HG03558 (cell line): ENCODE results near the gene COL25A1.
"Not testable (repeated sequence)": the region's sequence is repeated elsewhere in the genome, so short reads cannot be mapped to it uniquely, and the experiment has no call there.

ENCODE experiments used
- ATAC-seq: cut with Tn5 transposase; IDR thresholded peaks from one replicate; pipeline ENCODE4 v1.9.1; 2021; ENCODE audit warnings: moderate number of reproducible peaks; ENCODE audit not compliant: unreplicated experiment; ENCODE audit errors: extremely low read depth

Gene COL25A1

GRCh38 chr4:109026588-109026987 is 275.9 kb downstream of the COL25A1 start:
- no peak for ATAC-seq

GRCh38 chr4:109025471-109026076 is 276.9 kb downstream of the COL25A1 start:
- ATAC-seq: no peak

DNA sequence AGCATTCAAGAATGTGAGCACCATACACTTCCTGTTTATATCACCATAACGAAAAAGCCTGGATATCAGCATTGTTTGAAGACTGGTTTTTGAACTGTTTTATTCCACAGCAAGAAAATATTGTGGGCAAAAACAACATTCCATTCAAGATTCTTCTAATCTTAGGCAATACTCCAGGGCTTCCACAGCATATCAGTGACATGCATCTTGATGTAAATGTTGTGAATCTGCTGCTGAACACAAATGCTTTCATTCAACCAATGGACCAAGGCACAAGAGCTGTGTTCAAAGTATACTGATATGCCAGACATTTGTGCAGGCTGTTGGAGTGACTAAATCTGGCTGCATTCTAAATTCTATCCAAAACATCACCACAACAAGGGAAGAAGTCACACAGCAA is 279.5 kb downstream of the COL25A1 start:
- ATAC-seq: no peak

GRCh38 chr4:109021630-109022029 is 280.8 kb downstream of the COL25A1 start:
- not testable (repeated sequence) for ATAC-seq

DNA sequence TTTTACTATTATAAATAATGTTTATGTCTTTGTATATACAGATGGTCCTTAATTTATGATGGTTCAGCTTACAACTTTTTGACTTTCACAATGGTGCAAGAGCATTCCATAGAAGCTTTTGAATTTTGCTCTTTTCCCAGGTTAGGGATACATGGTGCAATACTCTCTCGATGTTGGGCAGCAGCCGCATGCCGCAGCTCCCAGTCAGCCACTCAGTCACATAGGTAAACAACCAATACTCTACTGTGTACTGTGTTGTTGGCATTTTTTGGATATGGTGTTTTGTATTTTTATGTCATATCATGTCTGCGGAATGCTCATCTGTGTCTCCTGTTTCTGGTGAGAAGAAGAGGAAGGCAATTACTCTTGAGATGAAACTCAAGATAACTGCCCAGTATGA is 281.6 kb downstream of the COL25A1 start:
- ATAC-seq: no peak

DNA sequence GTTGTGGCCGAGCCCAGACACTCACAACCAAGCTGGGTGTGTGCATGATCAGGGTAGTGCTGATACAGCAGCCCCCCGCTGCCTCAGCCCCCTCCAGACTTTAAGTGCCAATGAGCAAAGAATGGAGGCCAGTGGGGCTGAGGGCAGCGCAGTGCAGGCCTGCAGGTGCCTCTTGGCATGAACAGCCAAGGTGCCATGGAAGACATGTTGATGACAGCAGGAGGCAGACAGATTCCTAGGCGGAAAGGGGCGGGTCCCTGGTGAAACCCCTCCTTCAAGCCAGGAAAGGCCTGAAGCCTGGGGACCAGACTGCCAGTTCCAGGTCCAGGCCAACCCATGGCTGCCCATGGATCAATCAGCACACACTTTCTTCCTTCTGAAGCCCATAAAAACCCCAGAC is 286.3 kb downstream of the COL25A1 start:
- no peak for ATAC-seq

- no peak for ATAC-seq
These were observed 287.0 kb downstream of the COL25A1 start for GRCh38 chr4:109015413-109015810.

DNA sequence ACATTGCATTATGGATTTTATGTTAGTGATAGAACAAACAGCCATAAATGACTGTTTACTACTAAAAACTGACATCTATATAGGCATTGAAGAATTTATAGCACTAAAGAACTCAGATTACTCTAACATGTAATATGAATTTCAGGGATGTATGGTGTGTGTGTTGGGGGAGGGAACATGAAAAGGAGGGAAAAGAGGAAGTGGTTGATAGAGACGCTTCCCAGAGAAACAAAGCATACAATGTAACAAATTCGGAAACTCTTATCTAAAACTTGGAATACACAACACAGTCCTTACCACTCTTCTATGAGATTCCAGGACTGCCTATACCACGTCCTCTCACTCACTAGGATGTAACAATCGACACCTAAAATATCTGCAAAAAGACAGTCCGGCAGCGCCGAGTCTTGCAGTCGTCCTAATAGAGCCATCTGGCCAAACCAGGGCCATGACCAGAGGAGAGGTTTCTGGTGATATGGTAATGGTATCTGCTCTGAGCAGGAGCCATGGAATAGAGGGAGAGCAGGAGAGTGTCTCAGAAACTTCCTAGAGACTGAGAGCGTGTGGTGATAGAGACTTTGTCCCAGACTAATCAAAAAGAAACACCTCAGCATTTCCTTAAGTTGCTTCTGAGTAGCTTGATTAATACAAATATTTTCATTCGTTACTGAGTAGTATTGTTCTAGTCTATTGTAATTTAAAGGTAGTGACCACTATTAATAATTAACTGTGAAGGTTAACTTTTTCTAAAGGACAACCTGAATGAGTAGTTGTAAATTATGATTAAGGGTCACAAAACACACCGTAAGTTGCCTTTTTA is 287.7 kb downstream of the COL25A1 start:
- ATAC-seq: no peak

- ATAC-seq: no peak
These were observed 290.1 kb downstream of the COL25A1 start for GRCh38 chr4:109012286-109012880.

DNA sequence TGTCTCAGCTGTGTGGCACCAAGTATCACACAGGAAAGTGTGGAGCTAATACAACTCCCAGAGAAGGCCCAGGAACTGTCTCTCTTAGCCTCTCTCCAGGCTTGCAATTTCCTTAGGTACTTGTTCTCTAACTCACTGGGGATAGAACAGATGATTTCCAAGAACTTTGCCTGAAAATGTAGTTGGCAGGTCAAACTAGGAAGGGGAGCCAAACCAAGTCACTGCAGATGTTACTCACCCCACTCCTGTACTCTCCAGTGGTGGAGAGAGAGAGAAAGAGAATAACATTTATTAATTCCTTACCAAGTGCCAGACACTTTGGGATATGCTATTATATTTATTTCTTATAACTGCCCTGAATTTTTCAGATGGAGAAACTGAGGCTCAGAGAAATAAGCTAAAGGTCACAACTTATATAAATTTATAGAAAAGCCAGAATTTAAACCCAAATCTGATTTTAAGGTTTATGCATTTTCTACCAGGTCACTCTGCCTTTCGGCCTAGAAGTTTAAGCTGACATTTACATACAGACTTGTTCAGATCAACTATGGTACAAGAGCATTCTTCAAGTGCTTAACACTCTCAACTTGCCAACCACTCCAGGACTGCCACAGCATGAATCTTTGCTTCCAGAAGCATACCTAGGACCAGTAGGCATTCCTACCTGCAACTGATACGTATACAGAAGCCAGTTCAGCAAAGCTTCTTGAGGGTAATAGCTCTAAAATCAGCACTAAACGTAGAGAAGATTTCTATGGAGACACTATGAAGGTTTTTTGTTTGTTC is 291.0 kb downstream of the COL25A1 start:
- ATAC-seq: no peak

DNA sequence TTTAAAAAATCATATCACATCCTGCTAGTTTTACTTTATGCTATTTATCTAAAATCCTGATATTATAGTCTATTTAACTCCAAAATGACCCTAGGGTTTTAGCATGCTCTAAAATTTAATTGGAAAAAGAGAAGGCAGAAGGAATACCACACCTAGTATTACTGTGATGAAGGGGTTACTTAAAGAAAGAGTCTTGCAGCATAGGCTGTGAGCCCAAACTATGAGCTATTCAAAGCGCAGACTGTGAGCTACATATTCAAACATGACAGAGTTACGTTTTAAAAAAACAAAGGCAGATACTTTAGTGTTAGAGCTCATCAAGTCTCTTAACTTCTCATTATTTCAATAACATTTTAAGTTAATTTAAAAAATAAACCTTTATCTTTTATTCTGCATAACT is 291.9 kb downstream of the COL25A1 start:
- no peak for ATAC-seq

GRCh38 chr4:109009909-109010308 is 292.5 kb downstream of the COL25A1 start:
- no peak for ATAC-seq

GRCh38 chr4:109007976-109008375 is 294.5 kb downstream of the COL25A1 start:
- no peak for ATAC-seq

- ATAC-seq: no peak
These were observed 296.9 kb downstream of the COL25A1 start for GRCh38 chr4:109005523-109005922.

GRCh38 chr4:109004418-109004817 is 298.0 kb downstream of the COL25A1 start:
- no peak for ATAC-seq

DNA sequence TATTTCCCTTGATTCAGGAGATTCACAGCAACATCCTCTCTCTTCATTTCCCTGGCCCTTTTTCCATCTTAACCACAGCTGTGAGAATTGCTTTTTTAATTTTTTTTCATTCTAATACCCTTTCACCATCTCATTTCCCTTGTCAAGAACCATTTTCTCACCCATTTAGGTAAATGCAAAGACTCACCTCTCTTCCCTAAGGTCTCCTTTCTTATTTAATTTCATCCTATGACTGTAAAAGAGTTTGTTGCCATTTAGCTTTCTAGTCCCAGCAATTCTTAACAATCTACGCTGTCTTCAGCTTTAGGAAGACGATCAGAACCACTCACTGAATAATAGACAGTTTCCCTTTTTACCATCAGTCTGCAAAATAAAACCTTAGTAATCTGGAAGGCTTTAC is 298.5 kb downstream of the COL25A1 start:
- no peak for ATAC-seq

DNA sequence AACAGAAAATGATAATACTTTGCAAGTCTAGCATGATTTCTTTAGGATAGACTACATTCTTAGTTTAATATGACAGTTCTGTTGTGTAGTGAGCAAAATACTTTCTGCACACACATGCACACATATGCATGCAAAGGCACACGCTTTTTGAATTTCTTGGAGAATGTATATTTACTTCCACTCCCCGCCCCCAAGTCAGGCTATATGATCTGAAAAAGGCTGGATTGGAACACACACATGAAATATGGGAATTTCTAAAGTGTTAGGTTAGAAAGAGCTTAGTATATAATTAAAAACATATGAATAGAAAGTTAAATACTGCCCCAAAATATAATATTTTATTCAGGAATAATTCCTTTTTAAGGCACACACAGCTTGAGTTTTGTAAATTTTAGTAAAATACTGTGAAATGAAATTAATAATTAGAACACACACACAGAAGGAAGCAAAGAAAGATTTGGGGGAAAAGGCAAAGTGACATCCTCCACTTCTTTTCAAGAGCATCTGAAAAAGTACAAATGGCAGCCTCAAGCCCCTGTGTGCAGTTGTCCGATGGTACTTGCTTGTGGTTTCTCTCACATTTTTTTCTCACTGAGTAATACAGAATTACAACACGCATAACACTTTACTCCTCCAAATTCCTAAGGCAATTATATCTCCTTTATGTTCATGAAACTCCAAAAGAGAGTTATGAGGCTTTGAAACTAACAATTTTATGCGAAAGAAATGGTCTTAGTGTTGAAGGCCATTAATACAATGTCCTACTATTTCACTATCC is 310.7 kb downstream of the COL25A1 start:
- ATAC-seq: no peak

- ATAC-seq: peak; percentile 73
These were observed 313.8 kb downstream of the COL25A1 start for GRCh38 chr4:108988464-108989195.

DNA sequence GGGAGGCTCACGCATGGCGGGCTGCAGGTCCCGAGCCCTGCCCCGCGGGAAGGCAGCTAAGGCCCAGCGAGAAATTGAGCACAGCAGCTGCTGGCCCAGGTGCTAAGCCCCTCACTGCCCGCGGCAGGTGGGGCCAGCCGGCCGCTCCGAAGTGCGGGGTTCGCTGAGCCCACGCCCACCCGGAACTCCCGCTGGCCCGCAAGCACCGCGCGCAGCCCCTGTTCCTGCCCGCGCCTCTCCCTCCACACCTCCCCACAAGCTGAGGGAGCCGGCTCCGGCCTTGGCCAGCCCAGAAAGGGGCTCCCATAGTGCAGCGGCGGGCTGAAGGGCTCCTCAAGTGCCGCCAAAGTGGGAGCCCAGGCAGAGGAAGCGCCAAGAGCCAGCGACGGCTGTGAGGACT is 318.0 kb downstream of the COL25A1 start:
- not testable (repeated sequence) for ATAC-seq
